Testis (tissue), 3 donors: ENCODE data around the gene PGF. TPM values are rescaled to one million over a fixed set of nuclear protein-coding genes. Genes with fewer than 3 reads are reported as not detected.

Experiments used
- DNase-seq: peaks from one replicate; pipeline ENCODE4 v3.0.0-alpha.2; 2019
- H3K27ac ChIP-seq, 2 donors: fragments of 200-600 bp; sonication (generic); one replicate each; pipeline ENCODE4 v1.5.1; 2019
- H3K27me3 ChIP-seq: fragments of 200-600 bp; sonication (generic); one replicate; pipeline ENCODE4 v1.5.1; 2019
- H3K36me3 ChIP-seq: fragments of 200-600 bp; sonication (generic); one replicate; pipeline ENCODE4 v1.5.1; 2017; ENCODE audit warnings: low read depth; ENCODE audit errors: missing control alignments
- H3K4me1 ChIP-seq: fragments of 200-600 bp; sonication (generic); one replicate; pipeline ENCODE4 v1.5.1; 2019
- H3K4me3 ChIP-seq, 2 donors: fragments of 200-600 bp; sonication (generic); one replicate each; pipeline ENCODE4 v1.5.1; 2017 to 2019
- H3K9me3 ChIP-seq: fragments of 200-600 bp; sonication (generic); one replicate; pipeline ENCODE4 v1.5.1; 2017
- CTCF ChIP-seq, 3 experiments: fragments of 450-650 bp in 2 of 3; fragments of 200-600 bp in 1 of 3; sonication (generic) in 1 of 3; IDR thresholded peaks; one replicate each; pipeline ENCODE4 v1.5.1; 2016 to 2019; ENCODE audit warnings: antibody characterized with exemption in 3 of 3, mild to moderate bottlenecking in 2 of 3, moderate library complexity in 1 of 3
- POLR2A ChIP-seq: fragments of 450-650 bp; IDR thresholded peaks from one replicate; pipeline ENCODE4 v1.6.1; 2017; ENCODE audit warnings: antibody characterized with exemption, mild to moderate bottlenecking, moderate library complexity
- WGBS, 2 donors: methylation state at CpG; one replicate each; pipeline ENCODE4 v1.1.5; 2018; 5-methylcytosine and 5-hydroxymethylcytosine counted together
- intact Hi-C: fragments of 100-400 bp; cut with DNase I; formaldehyde crosslinking; loops from one replicate; pipeline ENCODE4 v1.15.1; 2023; ENCODE audit warnings: low total_unique reads
- polyA plus RNA-seq: library from polyadenylated mRNA; stranded (reverse); fragments of 350-450 nt; fragmentation: Illumina TruSeq; extraction: RNeasy Lipid Tissue Mini Kit (QIAGEN cat#74804); gene quantifications from one replicate; pipeline ENCODE4 v1.2.3, GENCODE V29; 2014; ENCODE audit warnings: low read depth, low replicate concordance; ENCODE audit not compliant: insufficient read depth
- total RNA-seq, 2 donors: library from RNA; depleted of rRNA; stranded (reverse); fragments of >200 nt; gene quantifications; one replicate each; pipeline ENCODE4 v1.2.3, GENCODE V29; 2016

The PGF gene
- total and polyA plus RNA-seq, 3 donors from 2014 or later, result 5.4 to 11.5 (median 6.5) TPM

GRCh38 chr14:74915826-74916225 lies 39.6 kb downstream of the PGF start:
- H3K4me1 ChIP-seq, result peaks cover 37% of the 10 kb centered on the region
- no peak overlapping the region for H3K4me3 ChIP-seq
- intact Hi-C loops, result loop anchor here (10.0 kb wide), 1 partner anchor 169 kb away; no protein-coding TSS in a partner anchor
- H3K27ac ChIP-seq, result peak overlapping the region in 1 of 2 donors; percentile 56
- H3K27me3 ChIP-seq, result no peaks in the 10 kb centered on the region
- no peak for DNase-seq
- WGBS, 2 donors, result 44 to 48% methylated on average over 6 to 7 of the region's 7 CpGs
- TF ChIP-seq CTCF (IDR thresholded peaks at IDR 0.05), result no peak
- no peak for TF ChIP-seq POLR2A
- H3K9me3 ChIP-seq, result no peaks in the 10 kb centered on the region
- no peaks in the 10 kb centered on the region for H3K36me3 ChIP-seq

GRCh38 chr14:74915426-74915825 lies 40.0 kb downstream of the PGF start:
- no peak overlapping the region for H3K4me3 ChIP-seq
- no peak for DNase-seq
- H3K36me3 ChIP-seq, result no peaks in the 10 kb centered on the region
- 35 to 39% methylated on average over 4 of the region's 4 CpGs for WGBS, 2 donors
- intact Hi-C loops, result loop anchor here (10.0 kb wide), 1 partner anchor 169 kb away; no protein-coding TSS in a partner anchor
- TF ChIP-seq CTCF (IDR thresholded peaks at IDR 0.05) (no peak), POLR2A (no peak)
- H3K4me1 ChIP-seq, result peaks cover 37% of the 10 kb centered on the region
- H3K27ac ChIP-seq, result peak overlapping the region in 1 of 2 donors; percentile 56
- H3K27me3 ChIP-seq, result no peaks in the 10 kb centered on the region
- H3K9me3 ChIP-seq, result no peaks in the 10 kb centered on the region

- Histone ChIP-seq H3K9me3 (no peaks in the 10 kb centered on the region), H3K4me1 (peaks cover 37% of the 10 kb centered on the region), H3K27me3 (no peaks in the 10 kb centered on the region), H3K27ac (peak overlapping the region in 1 of 2 donors; percentile 57), H3K4me3 (no peak overlapping the region), H3K36me3 (no peaks in the 10 kb centered on the region)
- TF ChIP-seq CTCF (IDR thresholded peaks at IDR 0.05), result peak; percentile 69 to 73 (median 70)
- TF ChIP-seq POLR2A, result no peak
- DNase-seq, result peak; percentile 88
- WGBS, 2 donors, result 39 to 62% methylated on average over 5 to 6 of the region's 6 CpGs
- intact Hi-C loops, result loop anchor here (10.0 kb wide), 1 partner anchor 171 kb away; no protein-coding TSS in a partner anchor
Measured at GRCh38 chr14:74913986-74914573, 41.3 kb downstream of the PGF start.

- Histone ChIP-seq H3K9me3 (no peaks in the 10 kb centered on the region), H3K27me3 (no peaks in the 10 kb centered on the region), H3K4me1 (peaks cover 34% of the 10 kb centered on the region), H3K27ac (no peak overlapping the region), H3K4me3 (no peak overlapping the region), H3K36me3 (no peaks in the 10 kb centered on the region)
- intact Hi-C loops, result loop anchor here (10.0 kb wide), 1 partner anchor 171 kb away; no protein-coding TSS in a partner anchor
- WGBS, 2 donors, result 69 to 74% methylated on average over 3 to 5 of the region's 5 CpGs
- TF ChIP-seq CTCF (IDR thresholded peaks at IDR 0.05) (no peak), POLR2A (no peak)
- no peak for DNase-seq
Measured at GRCh38 chr14:74913393-74913910, 41.9 kb downstream of the PGF start.

- Histone ChIP-seq H3K36me3 (no peaks in the 10 kb centered on the region), H3K4me1 (peaks cover 28% of the 10 kb centered on the region), H3K27ac (no peak overlapping the region), H3K9me3 (no peaks in the 10 kb centered on the region), H3K27me3 (no peaks in the 10 kb centered on the region), H3K4me3 (no peak overlapping the region)
- TF ChIP-seq CTCF (IDR thresholded peaks at IDR 0.05), result no peak
- no peak for TF ChIP-seq POLR2A
- intact Hi-C loops, result loop anchor here (10.0 kb wide), 1 partner anchor 172 kb away; no protein-coding TSS in a partner anchor
- WGBS, 2 donors, result 92 to 93% methylated on average over 10 of the region's 10 CpGs
- no peak for DNase-seq
Measured at GRCh38 chr14:74912801-74913200, 42.6 kb downstream of the PGF start.
